SK-N-MC (cell line): ENCODE results near the gene RNF214.

Source experiments
- EZH2 ChIP-seq: fragments of 200-600 bp; sonication (generic); IDR thresholded peaks from one replicate; pipeline ENCODE4 v1.6.1; 2017; ENCODE audit warnings: antibody characterized with exemption
- FOXP2 ChIP-seq: optimal IDR thresholded peaks from 2 replicates; pipeline ENCODE3; 2011; ENCODE audit warnings: mild to moderate bottlenecking, moderate library complexity; ENCODE audit not compliant: insufficient read depth; ENCODE audit errors: extremely low read length, control extremely low read depth
- POLR2AphosphoS5 ChIP-seq: IDR thresholded peaks from 2 replicates; pipeline ENCODE4 v1.6.1; 2012; ENCODE audit warnings: mild to moderate bottlenecking, low read depth, low read length, borderline replicate concordance

DNA sequence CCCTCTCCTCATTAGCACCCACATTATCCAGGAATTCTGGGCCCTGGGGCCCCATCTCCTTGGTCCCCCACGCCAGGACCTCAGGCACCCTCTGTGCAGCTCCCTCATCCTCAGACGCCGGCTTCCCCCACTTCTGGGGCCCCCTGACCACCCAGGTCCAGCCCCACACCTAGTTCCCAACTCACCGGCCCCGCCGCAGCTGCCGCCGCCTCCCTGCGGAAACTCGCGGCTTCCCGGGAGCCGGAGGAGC is 704 bp upstream of the RNF214 start, which contains the start of gene PCSK7:
- TF ChIP-seq POLR2AphosphoS5, result peak; percentile 58; the same call in 1 of the 2 replicates
- no peak for TF ChIP-seq EZH2
- no peak for TF ChIP-seq FOXP2
